ENCODE measurements around the gene BICRAL. TPM values are rescaled to one million over a fixed set of nuclear protein-coding genes. Genes with fewer than 3 reads are reported as not detected.
A peak's percentile ranks its signal among the peaks of the same experiment; 100 is the strongest.

BICRAL gene
- total and polyA plus RNA-seq, 10 donors, result 3.4 to 27.5 (median 24.0) TPM

GRCh38 chr6:42766163-42766670, 15.6 kb upstream of the BICRAL start:
- Histone ChIP-seq H3K9me3 (no peaks in the 10 kb centered on the region), H3K27ac (no peak overlapping the region), H3K4me3 (no peak overlapping the region), H3K36me3 (peaks cover 0 to 22% (median 0%) of the 10 kb centered on the region in 6 donors), H3K4me1 (peaks cover 5 to 30% (median 11%) of the 10 kb centered on the region in 6 donors), H3K27me3 (replicated peaks in 1 of 7) (no peaks in the 10 kb centered on the region)
- no peak for DNase-seq
- 86 to 96% (median 93%) methylated on average over 5 of the region's 5 CpGs for WGBS, 5 donors
- TF ChIP-seq POLR2AphosphoS5 (IDR thresholded peaks at IDR 0.05) (no peak), CTCF (IDR thresholded peaks at IDR 0.05 in 8 of 11, conservative IDR thresholded peaks at IDR 0.05 in 3 of 11) (no peak), POLR2A (IDR thresholded peaks at IDR 0.05) (no peak)
- intact Hi-C loops (cut with DNase I; ENCODE audit: low total_unique reads), result no loop called here

GRCh38 chr6:42769051-42769450, 12.8 kb upstream of the BICRAL start:
- no peak for DNase-seq
- Histone ChIP-seq H3K4me3 (no peak overlapping the region), H3K4me1 (peaks cover 18 to 59% (median 39%) of the 10 kb centered on the region in 6 donors), H3K27ac (peak overlapping the region in 1 of 8 donors; percentile 96), H3K36me3 (peaks cover 0 to 16% (median 0%) of the 10 kb centered on the region in 6 donors), H3K9me3 (no peaks in the 10 kb centered on the region), H3K27me3 (replicated peaks in 1 of 7) (no peaks in the 10 kb centered on the region)
- WGBS, 5 donors, result 94 to 100% (median 99%) methylated on average over 3 to 4 of the region's 4 CpGs
- no peak for TF ChIP-seq CTCF (IDR thresholded peaks at IDR 0.05 in 8 of 11, conservative IDR thresholded peaks at IDR 0.05 in 3 of 11)
- no peak for TF ChIP-seq POLR2AphosphoS5 (IDR thresholded peaks at IDR 0.05)
- no peak for TF ChIP-seq POLR2A (IDR thresholded peaks at IDR 0.05)
- intact Hi-C loops (cut with DNase I; ENCODE audit: low total_unique reads), result no loop called here

- H3K27ac ChIP-seq, result peak overlapping the region in 7 of 8 donors; percentile 64 to 96 (median 88)
Observed at GRCh38 chr6:42769836-42770235, 12.0 kb upstream of the BICRAL start.

More at GRCh38 chr6:42769836-42770235, 12.0 kb upstream of the BICRAL start:
- intact Hi-C loops (cut with DNase I; ENCODE audit: low total_unique reads), result no loop called here
- no peaks in the 10 kb centered on the region for H3K27me3 ChIP-seq (replicated peaks in 1 of 7)
- no peak for DNase-seq
- H3K9me3 ChIP-seq, result no peaks in the 10 kb centered on the region
- H3K36me3 ChIP-seq, result peaks cover 0 to 16% (median 0%) of the 10 kb centered on the region in 6 donors
- no peak overlapping the region for H3K4me3 ChIP-seq
- peaks cover 24 to 67% (median 47%) of the 10 kb centered on the region in 6 donors for H3K4me1 ChIP-seq
- TF ChIP-seq POLR2A (IDR thresholded peaks at IDR 0.05) (no peak), CTCF (IDR thresholded peaks at IDR 0.05 in 8 of 11, conservative IDR thresholded peaks at IDR 0.05 in 3 of 11) (no peak), POLR2AphosphoS5 (IDR thresholded peaks at IDR 0.05) (no peak)
- WGBS, 5 donors, result 89 to 100% (median 95%) methylated on average over 2 of the region's 2 CpGs

Data from spleen (tissue), 11 donors.